Measurements from ENCODE around the gene HOMER1. TPM values are rescaled to one million over a fixed set of nuclear protein-coding genes. Genes with fewer than 3 reads are reported as not detected.
A peak's percentile ranks its signal among the peaks of the same experiment; 100 is the strongest.

Gene HOMER1
- total and polyA plus RNA-seq, 2 of the 13 experiments (the other 11 are each of a cell fraction or from before 2014, with no cell fraction given), result 5.3 to 24.8 TPM

DNA sequence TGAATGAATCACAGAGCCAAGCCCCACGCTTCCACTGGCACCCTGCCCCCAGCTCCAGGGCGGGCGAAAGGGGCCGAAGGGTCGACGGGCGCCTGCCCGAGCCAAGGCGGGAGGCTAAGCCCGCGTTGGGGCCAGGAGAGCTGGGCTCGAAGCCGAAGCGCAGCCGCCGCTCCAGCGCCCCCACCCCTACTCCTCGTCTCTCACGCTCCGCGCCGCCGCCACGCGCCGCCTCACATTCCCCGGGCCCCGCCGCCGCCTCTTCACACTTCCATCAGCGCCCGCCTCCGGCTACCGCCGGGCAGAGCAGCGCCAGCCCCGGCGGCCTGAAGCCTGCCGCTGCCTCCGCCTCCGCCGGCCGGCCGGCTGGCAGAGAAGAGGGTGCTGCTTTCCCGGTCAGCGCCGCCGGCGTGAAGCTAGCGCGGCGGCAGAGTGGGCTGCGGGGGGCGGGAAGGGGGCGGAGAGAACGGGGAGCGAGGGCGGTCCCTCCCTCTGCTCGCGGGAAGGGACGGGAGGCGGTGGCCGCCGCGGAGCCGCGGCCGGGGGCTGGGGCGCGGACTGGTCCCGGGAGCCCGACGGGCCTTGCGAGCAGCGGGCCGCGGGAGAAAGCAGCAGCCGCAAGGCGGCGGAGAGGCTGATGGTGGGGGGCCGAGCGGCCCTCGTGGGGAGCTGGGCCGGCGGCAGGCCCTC is at the start of gene HOMER1 (continued):
- TF ChIP-seq ZSCAN5A (CRISPR knock-in tag; IDR thresholded peaks at IDR 0.05; ENCODE audit: borderline replicate concordance) (0 out of 2 replicates have a peak, but pooled peaks have one; percentile 17), ARNT2 (CRISPR knock-in tag; IDR thresholded peaks at IDR 0.05; ENCODE audit: low read depth) (peak; percentile 74; the same call in 1 of the 2 replicates), MAZ (IDR thresholded peaks at IDR 0.05; ENCODE audit: borderline replicate concordance, low read depth, low read length) (peak; percentile 80; the same call in 1 of the 2 replicates), MAZ (CRISPR knock-in tag; IDR thresholded peaks at IDR 0.05; ENCODE audit: low read depth) (no peak; the same call in 1 of the 2 replicates), HIVEP1 (CRISPR knock-in tag; IDR thresholded peaks at IDR 0.05) (no peak), CBFB (CRISPR knock-in tag; IDR thresholded peaks at IDR 0.05) (no peak), ZNF687 (CRISPR knock-in tag; IDR thresholded peaks at IDR 0.05) (peak; percentile 89), ZNF766 (CRISPR knock-in tag; IDR thresholded peaks at IDR 0.05; ENCODE audit: borderline replicate concordance) (0 out of 2 replicates have a peak, but pooled peaks have one; percentile 41), SNAPC4 (CRISPR knock-in tag; IDR thresholded peaks at IDR 0.05) (no peak), KLF15 (CRISPR knock-in tag; IDR thresholded peaks at IDR 0.05; ENCODE audit: borderline replicate concordance) (0 out of 2 replicates have a peak, but pooled peaks have one; percentile 14), ZNF788 (CRISPR knock-in tag; IDR thresholded peaks at IDR 0.05; ENCODE audit: borderline replicate concordance) (peak; percentile 27; the same call in 1 of the 2 replicates), ZBTB42 (CRISPR knock-in tag; IDR thresholded peaks at IDR 0.05) (peak; percentile 64; the same call in 1 of the 2 replicates), RNF2 (conservative IDR thresholded peaks at IDR 0.05; ENCODE audit: low read depth) (peak; percentile 68; the same call in 1 of the 2 replicates)
- TF ChIP-seq, protein P1, sequence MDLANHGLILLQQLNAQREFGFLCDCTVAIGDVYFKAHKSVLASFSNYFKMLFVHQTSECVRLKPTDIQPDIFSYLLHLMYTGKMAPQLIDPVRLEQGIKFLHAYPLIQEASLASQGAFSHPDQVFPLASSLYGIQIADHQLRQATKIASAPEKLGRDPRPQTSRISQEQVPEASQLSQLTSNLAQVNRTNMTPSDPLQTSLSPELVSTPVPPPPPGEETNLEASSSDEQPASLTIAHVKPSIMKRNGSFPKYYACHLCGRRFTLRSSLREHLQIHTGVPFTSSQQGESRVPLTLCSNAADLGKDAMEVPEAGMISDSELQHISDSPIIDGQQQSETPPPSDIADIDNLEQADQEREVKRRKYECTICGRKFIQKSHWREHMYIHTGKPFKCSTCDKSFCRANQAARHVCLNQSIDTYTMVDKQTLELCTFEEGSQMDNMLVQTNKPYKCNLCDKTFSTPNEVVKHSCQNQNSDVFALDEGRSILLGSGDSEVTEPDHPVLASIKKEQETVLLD (CRISPR knock-in tag; IDR thresholded peaks at IDR 0.05; ENCODE audit: low read depth), result 0 out of 2 replicates have a peak, but pooled peaks have one; percentile 17
